ENCODE measurements around the gene FGF14.

FGF14 gene

GRCh38 chr13:102267191-102267590 is 134.7 kb downstream of the FGF14 start:
- FAIRE-seq (no peak), DNase-seq (ENCODE audit: extremely low spot score, insufficient read length, low read depth) (no peak)

GRCh38 chr13:102261809-102262208 is 140.0 kb downstream of the FGF14 start:
- DNase-seq (ENCODE audit: extremely low spot score, insufficient read length, low read depth) (no peak), FAIRE-seq (no peak)

GRCh38 chr13:102261316-102261715 is 140.5 kb downstream of the FGF14 start:
- DNase-seq (ENCODE audit: extremely low spot score, insufficient read length, low read depth) (no peak), FAIRE-seq (no peak)

- FAIRE-seq: no peak
- DNase-seq (ENCODE audit: extremely low spot score, insufficient read length, low read depth): no peak
Observed at GRCh38 chr13:102260256-102260655, 141.6 kb downstream of the FGF14 start.

GRCh38 chr13:102255409-102255808 is 146.4 kb downstream of the FGF14 start:
- DNase-seq (ENCODE audit: extremely low spot score, insufficient read length, low read depth): no peak
- FAIRE-seq: no peak

GRCh38 chr13:102251817-102252216 is 150.0 kb downstream of the FGF14 start:
- DNase-seq (ENCODE audit: extremely low spot score, insufficient read length, low read depth) (no peak), FAIRE-seq (no peak)

GRCh38 chr13:102250448-102250847 is 151.4 kb downstream of the FGF14 start:
- DNase-seq (ENCODE audit: extremely low spot score, insufficient read length, low read depth): no peak

GRCh38 chr13:102244607-102245227 is 157.1 kb downstream of the FGF14 start:
- DNase-seq (ENCODE audit: extremely low spot score, insufficient read length, low read depth): no peak
- FAIRE-seq: no peak

More at GRCh38 chr13:102250448-102250847, 151.4 kb downstream of the FGF14 start:
- no peak for FAIRE-seq

- DNase-seq (ENCODE audit: extremely low spot score, insufficient read length, low read depth) (no peak), FAIRE-seq (no peak)
Observed at GRCh38 chr13:102240110-102240509, 161.7 kb downstream of the FGF14 start.

GRCh38 chr13:102237230-102237629 is 164.6 kb downstream of the FGF14 start:
- no peak for DNase-seq (ENCODE audit: extremely low spot score, insufficient read length, low read depth)
- FAIRE-seq: no peak

- no peak for DNase-seq (ENCODE audit: extremely low spot score, insufficient read length, low read depth)
- FAIRE-seq: no peak
Observed at GRCh38 chr13:102236830-102237229, 165.0 kb downstream of the FGF14 start.

GRCh38 chr13:102236341-102236740 is 165.5 kb downstream of the FGF14 start:
- DNase-seq (ENCODE audit: extremely low spot score, insufficient read length, low read depth) (no peak), FAIRE-seq (no peak)

GRCh38 chr13:102235689-102236088 is 166.2 kb downstream of the FGF14 start:
- DNase-seq (ENCODE audit: extremely low spot score, insufficient read length, low read depth) (no peak), FAIRE-seq (no peak)

- DNase-seq (ENCODE audit: extremely low spot score, insufficient read length, low read depth): no peak
- FAIRE-seq: no peak
Observed at GRCh38 chr13:102234618-102235017, 167.2 kb downstream of the FGF14 start.

GRCh38 chr13:102233566-102234208 is 168.2 kb downstream of the FGF14 start:
- DNase-seq (ENCODE audit: extremely low spot score, insufficient read length, low read depth): no peak
- FAIRE-seq: no peak

GRCh38 chr13:102231479-102231878 is 170.4 kb downstream of the FGF14 start:
- FAIRE-seq (no peak), DNase-seq (ENCODE audit: extremely low spot score, insufficient read length, low read depth) (no peak)

GRCh38 chr13:102227741-102228140 is 174.1 kb downstream of the FGF14 start:
- no peak for DNase-seq (ENCODE audit: extremely low spot score, insufficient read length, low read depth)
- no peak for FAIRE-seq

GRCh38 chr13:102226591-102226990 is 175.3 kb downstream of the FGF14 start:
- no peak for DNase-seq (ENCODE audit: extremely low spot score, insufficient read length, low read depth)
- no peak for FAIRE-seq

- DNase-seq (ENCODE audit: extremely low spot score, insufficient read length, low read depth): no peak
- no peak for FAIRE-seq
Observed at GRCh38 chr13:102225892-102226291, 176.0 kb downstream of the FGF14 start.

- no peak for DNase-seq (ENCODE audit: extremely low spot score, insufficient read length, low read depth)
- no peak for FAIRE-seq
Observed at GRCh38 chr13:102220681-102221228, 181.1 kb downstream of the FGF14 start.

- no peak for FAIRE-seq
Observed at GRCh38 chr13:102214956-102215355, 186.9 kb downstream of the FGF14 start.

GRCh38 chr13:102212729-102213128 is 189.1 kb downstream of the FGF14 start:
- DNase-seq (ENCODE audit: extremely low spot score, insufficient read length, low read depth) (no peak), FAIRE-seq (no peak)

More at GRCh38 chr13:102214956-102215355, 186.9 kb downstream of the FGF14 start:
- no peak for DNase-seq (ENCODE audit: extremely low spot score, insufficient read length, low read depth)
